ENCODE data around the gene CAMTA2.

Gene CAMTA2

DNA sequence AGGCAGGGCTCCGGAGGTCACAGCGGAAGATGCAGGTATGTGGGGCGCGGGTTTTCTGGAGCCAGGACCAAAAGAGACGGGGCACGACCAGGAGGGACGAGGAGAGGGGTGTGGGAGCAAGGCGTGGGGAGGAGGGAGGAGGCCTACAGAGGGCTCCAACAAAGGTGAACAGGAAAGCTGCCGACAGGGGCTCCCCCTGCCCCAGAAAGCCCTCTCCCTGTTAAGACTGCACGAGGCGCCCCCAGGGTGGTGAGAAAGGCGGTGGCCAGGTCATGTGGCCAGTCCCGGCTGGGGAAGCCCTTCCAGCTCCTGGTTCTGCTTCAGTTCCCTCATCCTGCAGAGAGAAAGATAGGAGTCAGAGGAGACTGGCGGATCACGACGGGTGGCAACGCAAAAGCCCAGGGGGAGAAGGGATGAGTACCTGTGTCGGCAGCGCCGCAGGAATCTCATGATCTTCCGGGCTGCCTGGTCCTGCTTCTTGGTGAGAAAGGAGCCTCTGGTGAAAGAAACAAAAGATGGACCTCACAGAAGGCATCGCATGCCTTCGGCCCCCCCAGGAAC is 18.9 kb downstream of the CAMTA2 start:
- no peak for DNase-seq

DNA sequence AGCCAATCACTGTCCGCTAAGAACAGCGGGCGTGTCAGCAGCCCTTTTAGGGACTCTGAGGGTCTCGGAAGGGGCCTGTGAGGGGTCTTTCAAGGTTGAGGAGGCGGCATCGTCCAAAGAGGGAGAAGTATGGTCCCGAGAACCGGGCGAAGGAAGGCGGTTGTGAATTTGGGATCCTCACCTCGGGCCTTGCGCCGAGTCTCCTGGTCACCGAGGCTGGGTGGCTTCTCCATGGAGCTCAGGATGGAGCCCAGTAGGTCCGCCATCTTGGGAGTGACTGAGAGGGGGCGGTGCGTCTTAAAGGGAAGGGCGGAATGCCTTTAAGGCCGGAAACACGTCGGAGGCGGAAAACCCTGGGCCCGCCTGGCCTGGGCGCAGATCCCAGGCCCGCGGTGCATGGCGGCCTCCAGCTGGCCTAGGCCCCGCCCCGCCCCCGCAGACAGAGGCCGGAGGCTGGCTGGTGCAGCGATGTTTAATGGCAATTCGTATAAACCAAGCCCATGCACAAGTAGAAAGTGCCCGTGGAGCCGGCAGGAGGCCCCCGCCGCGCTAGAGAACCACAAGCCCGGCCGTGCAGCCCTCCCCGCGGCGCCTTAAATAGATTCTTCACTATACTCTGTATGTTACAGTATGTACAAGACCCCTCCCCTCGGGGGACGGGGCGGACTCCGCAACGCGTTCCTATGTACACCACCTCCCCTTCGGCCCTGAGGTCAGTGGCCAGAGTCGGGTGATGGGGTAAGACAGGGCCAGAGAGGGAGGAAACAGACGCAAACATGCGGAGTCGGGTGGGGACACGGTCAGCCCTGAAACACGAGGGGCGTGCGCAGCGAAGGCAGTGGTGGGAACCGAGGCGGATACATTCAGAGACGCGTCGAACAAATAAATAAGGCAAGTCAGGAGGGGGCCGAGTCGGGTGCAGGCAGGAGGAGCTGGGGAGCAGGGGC is 19.7 kb downstream of the CAMTA2 start, which contains the start of gene SPAG7:
TSS of gene SPAG7 (minus strand) at position 279 of the 947 bp plus-strand sequence. CDS start at position 266, 13 bp downstream.
- peak; percentile 80 for DNase-seq

DNA sequence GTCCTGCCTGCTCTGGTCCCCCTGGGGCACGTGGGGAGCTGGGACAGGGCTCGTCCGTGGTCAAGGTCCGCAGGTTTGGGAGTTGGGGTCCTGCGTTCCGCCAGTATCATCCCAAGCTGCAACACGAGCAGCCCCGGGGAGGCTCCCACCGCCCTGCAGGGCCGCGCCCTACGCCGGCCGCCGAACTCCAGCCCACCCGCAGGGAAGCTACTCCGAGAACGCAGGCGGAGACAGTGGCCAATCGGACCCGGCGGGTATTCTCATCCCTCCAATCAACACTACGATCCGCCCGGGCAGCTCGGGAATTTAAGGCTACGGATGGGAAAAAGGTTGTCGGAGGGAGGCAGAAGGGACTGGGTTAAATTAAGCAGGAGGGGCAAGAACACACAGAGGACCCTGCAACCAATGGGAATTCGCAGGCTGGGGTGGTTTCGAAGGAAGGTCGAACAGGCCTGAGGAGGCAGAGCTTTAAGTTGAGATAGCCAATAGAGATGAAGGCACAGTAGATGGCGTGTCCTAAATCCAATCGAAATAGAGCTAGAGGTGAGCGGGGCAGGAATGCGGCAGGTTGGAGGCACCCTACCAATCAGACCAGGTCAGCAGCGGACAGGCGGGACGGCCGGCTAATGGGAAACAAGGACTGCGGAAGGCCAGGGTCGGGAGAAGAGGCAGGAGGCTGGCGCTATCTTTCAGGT is 20.5 kb downstream of the CAMTA2 start:
- DNase-seq = peak; percentile 99

DNA sequence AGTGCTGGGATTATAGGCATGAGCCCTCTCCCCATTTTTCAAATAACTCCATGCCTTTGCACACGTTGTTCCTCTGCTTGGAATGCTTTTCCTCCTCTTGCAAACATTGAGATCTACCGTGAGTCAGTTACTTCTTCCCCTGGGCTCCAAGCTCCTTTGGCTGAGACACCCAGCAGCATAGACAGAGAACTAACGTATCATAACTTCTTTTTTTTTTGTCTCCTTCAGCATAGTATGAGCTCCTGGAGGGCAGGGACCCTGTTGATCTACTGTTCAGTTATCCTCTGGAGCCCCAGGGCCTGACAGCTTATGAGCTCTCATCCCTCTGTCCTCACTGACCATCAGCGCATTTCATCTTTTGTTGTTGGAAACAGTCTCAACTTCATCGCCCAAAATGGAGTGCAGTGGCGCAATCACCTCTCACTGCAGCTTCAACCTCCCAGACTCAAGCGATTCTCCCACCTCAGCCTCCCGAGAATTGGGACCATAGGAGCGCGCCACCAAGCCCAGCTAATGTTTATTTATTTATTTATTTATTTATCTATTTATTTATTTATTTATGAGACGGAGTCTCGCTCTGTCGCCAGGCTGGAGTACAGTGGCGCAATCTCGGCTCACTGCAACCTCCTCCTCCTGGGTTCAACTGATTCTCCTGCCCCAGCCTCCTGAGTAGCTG is 22.0 kb downstream of the CAMTA2 start:
- no peak for DNase-seq

DNA sequence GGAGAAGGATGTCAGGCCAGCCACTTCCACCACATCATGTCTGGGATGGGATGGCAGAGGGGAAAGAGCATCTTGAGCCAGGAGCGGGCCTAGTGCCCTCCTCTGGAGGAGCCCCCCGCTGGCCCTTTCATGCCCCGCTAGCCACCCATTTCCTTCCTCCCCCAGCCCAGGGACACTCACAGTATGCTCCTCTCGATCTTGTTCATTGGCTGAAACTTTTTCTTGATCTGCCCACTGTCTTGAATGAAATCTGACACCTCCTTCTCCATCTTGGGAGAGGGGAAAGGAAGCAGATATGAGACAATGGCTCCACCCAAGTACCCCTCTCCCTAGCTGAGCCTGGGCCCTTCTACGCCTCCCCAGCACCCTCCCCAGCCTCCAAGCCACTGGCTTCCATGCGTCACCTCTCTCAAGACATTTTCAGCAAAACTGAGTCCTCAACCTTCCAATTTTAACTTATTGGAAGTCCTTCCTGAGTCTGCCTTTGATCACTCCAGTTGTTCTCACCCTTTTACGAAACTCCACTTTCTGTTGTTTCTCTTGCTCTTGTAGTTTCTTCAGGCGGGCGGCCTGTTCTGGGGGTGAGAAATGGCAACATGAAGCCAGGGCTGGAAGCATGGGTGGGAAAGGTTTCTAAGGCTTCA is 27.1 kb downstream of the CAMTA2 start:
- no peak for DNase-seq

DNA sequence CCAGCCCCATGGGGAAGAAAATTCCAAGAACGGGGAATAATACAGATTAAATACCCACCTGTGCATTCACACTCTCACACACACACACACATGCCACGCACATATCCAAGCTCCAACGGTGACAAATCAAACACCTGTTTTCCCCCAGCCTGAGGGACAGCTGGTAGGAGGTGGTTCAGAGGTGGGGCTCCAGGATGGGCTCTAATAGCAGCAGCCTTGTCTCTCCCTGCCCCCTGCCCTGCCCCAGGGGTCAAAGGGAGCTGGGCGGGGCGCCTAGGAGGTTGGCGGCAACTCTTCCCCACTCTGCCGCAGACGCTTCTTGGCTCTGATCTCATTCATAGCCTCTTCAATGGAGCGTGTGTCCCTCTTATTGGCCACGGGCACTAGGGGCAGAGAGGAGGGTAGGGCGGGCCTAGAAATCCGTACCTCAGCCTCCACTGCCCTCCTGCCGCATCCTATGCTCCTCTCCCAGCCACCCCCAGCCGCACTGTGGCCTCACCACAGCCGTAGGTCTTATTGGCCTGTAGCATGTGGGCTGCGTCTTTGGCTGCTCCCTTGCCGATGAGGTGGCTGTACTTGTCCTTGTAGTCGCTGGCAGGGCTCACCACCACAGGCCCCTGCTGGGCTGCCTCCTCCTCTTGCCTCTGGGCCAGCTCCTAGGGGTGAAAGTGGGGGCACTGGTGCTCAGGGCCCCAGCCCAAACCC is 28.1 kb downstream of the CAMTA2 start:
- DNase-seq = no peak

DNA sequence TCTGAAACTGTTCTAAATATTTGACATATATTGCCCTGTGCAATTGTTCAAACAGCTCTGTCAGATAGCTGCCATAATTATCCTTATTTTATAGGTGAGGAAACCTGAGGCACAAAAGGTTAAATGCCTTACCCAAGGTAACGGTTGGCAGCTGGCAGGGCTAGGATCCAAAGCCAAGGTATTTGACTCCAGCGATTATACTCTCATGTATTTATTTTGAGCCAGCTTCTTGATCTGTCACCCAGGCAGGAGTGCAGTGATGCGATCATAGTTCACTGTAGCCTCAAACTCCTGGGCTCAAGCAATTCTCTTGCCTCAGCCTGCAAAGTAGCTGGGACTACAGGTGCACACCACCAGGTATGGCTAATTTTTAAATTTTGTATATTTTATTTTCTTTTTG is 29.4 kb downstream of the CAMTA2 start:
- DNase-seq = no peak

DNA sequence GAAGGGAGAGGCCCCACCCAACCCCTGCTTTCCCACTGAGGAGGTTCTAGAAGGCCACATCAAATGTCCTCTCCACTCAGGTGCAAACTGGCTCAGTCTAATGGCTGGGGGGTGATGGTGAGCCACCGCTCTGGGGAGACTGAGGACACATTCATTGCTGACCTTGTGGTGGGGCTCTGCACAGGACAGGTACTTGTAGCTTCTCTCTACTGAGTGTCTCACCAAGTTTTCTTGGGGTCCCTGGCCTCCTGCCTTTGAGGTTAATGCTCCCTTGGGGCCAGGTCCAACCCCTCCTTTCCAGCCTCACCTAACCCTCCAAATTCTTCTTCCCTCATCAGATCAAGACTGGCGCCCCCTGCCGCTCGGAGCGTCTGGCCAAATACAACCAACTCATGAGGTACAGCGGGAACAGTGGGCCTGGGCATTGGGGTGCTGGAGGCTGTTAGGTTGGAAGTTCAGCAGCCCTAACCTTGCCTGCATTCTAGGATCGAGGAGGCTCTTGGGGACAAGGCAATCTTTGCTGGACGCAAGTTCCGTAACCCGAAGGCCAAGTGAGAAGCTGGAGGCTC is 30.9 kb downstream of the CAMTA2 start:
- DNase-seq = no peak

DNA sequence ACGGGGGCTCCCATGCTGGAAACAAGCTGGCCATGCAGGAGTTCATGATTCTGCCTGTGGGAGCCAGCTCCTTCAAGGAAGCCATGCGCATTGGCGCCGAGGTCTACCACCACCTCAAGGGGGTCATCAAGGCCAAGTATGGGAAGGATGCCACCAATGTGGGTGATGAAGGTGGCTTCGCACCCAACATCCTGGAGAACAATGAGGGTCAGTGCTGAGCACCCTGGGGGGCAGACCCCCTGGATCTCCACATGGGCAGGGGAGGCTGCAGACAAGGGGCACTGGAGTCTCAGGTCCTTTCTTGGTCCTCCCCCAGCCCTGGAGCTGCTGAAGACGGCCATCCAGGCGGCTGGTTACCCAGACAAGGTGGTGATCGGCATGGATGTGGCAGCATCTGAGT is 32.4 kb downstream of the CAMTA2 start:
- DNase-seq = no peak

DNA sequence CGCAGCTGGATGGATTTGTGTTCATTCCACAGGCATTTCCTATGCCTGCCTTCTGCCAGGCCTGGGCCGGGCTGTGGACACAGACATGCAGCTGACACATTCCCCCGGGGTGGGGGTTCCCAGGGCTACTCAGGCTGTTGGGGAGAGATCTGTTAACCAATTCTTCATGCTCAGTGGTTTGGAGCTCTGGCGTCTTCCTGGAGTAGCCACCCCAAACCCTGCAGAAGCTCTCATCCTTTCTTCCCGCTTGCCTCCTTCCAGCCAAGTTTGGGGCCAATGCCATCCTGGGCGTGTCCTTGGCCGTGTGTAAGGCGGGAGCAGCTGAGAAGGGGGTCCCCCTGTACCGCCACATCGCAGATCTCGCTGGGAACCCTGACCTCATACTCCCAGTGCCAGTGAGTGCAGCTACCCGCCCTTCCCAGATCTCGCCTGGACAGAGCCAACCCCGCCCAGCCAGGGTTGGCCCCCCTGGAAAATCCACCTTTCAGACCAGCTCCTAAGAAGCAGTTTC is 34.0 kb downstream of the CAMTA2 start:
- DNase-seq = no peak

DNA sequence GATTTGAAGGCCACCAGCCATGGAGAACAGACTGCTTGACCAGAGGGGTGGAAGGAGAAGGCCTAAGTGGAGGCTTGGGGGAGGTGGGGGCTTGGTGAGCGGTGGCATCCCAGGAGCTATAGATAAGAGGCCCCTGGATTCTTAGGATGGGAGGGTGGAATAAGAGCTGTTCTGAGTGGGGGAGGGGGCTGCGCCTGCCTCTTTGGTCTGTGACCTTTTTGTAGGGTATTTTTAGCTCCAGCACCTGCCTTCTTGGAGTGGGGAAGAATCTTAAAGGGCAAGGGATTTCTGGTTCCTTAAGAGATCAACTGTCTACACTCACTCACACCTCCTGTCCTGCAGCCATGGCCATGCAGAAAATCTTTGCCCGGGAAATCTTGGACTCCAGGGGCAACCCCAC is 36.0 kb downstream of the CAMTA2 start:
- DNase-seq = no peak

DNA sequence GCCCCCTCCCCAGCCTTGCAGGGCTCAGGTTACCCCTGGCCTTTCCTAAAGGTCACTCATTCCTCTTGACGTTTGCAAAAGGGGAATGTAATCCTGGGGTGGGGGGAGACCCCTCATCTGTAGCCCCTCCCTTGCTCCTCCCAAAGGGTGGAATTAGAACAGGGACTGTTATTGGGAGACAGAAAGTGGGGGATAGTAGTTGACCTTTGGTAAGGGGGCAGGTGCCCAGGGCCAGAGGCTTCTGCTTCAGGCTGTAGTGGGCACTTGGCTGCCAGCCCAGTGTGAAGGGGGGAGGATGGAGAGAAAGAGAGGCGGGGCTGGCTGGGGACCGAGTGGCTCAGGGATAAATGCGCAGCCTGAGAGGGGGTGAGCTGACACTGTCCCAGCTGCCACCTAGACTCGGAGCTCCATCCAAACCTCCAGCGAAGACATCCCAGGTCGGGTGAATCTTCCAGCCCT is 36.7 kb downstream of the CAMTA2 start, which contains the start of gene ENO3:
TSS of gene ENO3 (plus strand) at position 374 of the 459 bp plus-strand sequence. CDS start 711 bp downstream, outside the sequence.
- no peak for DNase-seq

DNA sequence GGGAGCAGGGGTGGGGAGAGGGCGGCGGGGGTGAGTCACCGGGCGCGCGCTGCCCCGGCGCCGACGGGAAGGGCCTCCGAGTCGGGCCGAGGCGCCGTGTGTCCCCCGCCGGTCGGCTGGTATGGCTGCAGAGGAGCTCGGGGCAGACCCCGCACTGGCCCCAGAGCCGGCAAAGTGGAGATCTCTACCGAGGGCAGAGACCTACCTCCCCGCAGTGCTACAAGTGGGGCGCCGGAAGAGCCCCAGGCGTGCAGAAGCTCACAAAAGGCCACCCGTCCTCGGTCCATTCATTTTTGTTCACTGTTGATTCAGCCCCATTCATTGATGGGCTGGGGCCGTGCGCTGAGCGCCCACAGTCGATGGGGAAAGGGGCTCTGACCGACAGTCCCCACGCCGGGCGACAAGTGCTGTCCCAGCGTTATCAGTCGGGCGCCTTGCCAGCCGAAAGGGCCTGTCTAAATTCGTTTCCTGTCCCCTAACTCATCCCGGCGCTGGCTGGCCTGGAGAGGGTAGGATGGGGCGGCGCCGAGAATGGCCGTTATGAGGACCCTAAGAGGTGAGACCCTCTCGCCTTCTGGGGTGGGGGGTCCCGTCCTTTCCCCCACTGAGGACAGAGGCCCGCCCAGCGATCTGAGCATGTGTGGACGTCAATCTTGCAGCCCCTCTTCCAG is 37.3 kb downstream of the CAMTA2 start:
- no peak for DNase-seq

DNA sequence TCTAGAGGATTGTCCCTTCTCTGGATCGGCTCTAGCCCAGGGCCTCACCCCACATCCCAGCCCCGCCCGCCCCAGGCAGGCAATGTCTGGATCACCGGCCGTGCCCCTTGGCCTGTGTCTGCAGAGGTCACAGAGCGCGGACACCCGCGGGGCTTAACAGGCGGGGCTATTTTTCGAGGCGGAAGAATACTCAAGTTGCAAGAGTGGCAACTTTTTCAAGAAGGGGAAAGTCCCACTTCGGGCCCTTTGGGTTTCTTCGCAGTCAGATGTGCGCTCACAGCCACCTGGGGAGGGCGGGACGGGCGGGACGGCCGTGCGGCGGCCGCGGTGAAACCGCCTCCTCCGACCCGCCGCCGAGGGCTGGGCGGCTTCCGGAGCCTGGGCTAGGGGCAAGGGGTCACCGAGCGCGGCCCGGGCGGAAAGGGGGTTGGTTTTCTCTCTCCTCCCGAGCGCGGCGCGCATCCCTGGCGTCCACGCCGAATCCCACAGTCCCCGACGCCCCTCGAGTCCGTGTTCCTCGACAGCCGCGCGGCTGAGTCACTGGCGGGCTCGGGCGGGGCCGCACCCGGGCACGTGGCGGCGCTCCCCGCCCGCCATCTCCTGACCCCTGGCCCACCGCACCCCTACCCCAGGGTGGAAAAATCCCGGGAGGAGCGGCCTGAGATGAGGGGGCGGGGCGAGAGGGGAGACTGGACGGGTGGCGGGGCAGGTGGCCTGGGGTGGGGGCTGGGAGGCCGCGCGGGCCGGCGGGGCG is 38.0 kb downstream of the CAMTA2 start:
- peak; percentile 54 for DNase-seq

DNA sequence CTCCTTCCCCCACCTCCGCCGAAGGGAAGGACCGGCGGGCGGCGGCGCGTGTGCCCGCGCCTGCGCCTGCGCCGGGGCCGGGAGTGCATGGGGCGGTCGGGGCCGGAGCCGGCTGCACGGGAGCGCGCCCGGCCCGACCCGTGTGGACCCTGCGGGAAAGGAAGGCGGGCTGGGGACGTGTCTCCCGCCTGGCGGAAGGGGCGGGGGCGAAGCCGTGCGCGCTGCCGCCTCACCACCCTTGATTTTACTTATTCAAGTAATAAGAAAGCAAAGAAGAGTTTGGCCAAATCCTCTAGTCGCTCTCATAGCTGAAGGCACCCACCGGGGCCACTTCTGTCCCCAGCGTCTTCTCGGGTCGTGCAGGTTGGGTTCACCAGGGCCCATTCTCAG is 38.5 kb downstream of the CAMTA2 start:
- peak; percentile 58 for DNase-seq

DNA sequence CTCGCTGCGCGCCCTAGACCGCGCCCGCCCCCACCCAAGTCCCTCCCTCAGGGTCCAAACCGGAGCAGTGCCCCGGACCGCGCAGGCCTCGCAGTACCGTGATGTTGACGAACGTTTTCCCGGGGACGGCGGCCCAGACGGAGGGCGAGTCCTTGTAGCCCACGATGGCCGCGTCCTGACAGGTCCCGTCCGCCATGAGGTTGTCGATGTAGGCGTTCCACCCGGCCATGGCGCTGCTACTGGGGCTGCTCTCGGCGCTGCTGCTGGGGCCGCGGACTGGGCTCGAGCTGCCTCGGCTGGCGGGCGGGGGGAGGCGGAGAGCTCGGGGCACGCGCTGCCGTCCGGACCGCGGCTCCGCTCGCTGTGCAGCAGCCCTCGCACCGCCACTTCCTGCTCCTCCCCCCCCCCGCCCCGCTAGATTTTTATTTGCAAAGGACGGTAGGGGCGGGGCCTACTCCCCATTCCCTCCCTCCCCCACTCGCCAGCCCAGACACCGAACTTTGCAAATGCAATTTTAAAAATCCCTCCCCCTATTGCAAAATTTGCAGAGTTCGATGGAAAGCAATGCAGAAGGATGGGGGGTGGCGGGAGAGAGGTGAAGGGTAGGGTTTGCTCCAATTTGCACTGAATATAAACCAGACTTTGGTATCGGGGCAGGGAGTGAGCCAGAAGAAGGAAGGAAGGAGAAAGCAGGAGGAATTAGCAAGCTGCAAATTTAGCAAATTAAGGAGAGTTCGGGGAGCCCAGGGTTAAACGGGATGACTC is 39.1 kb downstream of the CAMTA2 start, which contains the start of gene PFN1:
TSS of gene PFN1 (minus strand) at position 365 of the 765 bp plus-strand sequence. CDS start at position 229, 136 bp downstream.
- DNase-seq = peak; percentile 58

DNA sequence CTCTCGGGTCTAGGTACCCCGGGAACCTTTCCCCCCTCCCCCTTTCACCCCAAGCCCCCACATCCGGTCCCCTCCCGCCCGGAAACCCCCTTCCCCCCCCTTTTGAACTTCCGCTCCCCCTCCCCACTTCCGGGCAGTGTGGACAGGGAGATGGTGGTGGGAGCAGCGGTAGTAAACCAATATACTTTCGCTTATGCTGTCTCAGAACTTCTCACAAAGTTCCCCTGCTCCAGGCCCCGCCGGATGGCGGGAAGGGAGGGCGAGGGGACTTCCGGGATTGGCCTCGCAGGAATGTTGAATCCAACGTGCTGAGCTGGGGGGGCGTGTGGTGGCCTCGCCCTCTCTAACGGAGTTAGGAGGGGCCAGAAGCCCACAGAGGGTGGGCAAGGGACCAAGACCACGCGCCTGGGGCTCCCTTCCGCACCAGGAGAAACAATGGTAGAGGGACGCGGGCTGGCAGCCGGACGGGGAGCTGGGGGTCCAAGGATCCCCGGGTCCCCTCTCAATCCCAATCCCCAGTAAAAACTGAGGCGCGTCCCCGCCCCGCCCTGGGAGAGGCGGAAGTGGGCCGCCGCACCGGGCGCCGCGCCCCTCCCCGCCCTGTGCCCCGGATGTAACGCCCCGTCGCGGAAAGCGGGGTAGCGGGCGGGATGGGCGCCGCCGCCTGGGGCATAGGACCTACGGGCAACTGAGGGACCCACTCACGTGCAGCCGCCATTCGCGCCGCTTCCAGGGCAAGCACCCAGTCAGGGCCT is 39.9 kb downstream of the CAMTA2 start:
- no peak for DNase-seq

DNA sequence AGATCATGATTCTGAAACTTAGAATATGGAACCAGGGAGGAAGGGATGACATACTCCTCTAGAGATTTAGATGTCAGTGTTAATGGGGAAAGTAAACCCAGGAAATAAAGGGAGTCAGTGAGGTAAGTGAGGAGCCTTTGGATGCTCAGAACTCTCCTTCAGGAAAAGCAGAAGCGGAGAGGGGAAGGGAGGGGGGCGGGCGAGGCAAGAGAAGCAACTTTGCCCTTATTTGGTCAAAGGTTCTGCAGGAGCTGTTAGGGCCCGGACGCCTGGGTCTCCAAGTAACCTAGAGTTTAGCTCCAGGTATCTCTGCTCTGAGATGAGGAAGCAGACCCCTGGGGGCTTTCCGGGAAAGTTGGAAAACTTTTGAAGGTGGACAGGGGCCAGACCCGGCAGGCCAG is 40.5 kb downstream of the CAMTA2 start:
- no peak for DNase-seq
